NCI-H1436 treated with DMSO at 0.1 percent for 48 hours (cell line): ENCODE results near the gene PKHD1.

Source experiments
- DNase-seq: peaks from one replicate; lab custom pipeline; 2025; lab: John Stamatoyannopoulos, UW

PKHD1 gene

DNA sequence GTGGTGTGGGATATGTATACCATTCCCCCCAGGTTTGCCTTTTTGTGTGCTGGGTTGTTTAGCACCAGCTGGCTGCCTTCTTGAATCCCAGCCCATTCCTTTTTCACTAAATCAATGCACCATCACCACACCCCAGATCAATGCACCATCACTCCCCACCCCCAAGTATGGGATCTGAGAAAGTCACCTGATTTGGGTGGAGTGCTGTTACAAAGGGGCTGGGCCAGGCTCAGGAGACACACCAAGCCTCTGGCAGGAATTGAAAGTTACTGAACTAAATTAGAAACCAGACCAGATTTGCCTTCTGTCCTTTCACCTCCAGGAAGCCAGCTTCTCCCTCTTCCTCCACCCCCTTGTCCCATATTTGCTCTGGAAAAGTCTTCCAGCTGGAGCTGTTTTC lies 19.6 kb upstream of the PKHD1 start:
- no peak for DNase-seq

DNA sequence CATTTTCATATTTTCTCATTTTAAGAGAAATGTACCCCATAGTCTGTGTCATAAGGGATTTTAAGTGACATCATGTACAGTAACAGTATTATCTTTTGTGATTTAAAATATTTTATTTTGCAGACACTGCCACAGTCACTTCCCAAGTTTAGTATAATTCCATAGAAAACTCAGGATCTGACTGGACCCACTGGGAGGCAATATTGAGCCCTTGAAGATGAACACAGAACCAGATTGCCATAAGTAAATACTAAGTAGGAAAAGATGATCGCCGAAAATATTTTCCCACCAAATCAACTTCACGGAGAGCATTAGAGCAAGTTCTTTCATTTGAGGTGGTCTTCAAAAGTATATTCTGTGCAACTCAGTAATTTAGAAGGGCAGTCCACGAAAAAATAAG lies 17.6 kb upstream of the PKHD1 start:
- DNase-seq, result no peak

DNA sequence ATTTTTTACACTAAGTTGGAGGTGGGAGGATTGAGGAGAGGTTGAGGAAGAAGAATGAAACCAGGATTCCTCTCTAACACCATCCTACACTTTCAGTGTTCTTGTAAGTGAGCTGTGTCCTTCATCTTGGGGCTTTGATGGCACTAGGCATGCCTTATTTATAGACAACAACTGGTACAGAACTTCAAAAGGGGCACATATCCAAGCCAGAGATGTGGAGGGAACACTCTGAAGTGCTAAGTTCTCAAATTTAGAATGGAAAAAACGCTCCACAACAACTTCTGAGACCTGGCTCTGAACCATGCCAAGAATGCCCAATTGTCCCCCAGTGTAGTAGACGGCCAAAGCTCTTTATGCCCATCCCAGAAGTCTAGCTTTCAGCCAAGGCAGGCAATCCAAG lies 16.2 kb upstream of the PKHD1 start:
- no peak for DNase-seq

DNA sequence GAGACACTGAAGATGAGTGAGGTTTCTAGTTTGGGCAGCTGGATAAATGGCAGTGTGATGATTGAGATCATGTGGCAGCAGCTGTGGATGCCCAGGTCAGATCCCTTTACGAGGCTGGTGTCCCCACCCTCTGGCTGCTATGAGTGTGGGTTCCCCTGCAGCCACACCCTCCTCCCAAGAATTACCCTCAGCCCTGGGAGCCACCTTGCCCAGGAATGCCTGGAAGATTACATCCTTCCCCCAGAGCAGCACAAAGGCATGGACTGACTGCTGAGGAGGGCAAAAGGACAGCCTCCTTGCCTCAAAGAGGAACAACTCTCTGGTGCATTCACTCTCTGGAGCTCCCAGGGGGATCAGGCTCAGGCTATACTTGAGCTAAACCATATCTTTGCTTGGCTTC lies 15.0 kb upstream of the PKHD1 start:
- DNase-seq, result no peak

DNA sequence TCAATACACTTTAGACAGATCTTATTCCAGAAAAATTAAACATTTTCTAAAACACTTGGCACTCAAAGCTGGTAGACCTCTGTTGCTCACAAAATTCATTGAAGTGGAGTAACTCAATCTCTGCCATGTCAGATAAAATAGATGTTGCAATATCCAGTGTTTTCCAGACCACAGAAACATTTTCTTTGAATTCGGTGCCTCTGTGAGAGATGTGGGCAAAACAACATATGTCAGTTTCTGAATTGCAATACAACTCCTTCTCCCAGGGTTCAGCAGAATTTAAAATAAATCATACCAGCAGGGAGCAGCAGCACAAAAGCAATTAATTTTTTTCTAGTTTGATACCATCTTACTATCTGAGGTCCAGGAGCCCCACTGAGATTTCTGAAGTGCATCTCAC lies 11.3 kb upstream of the PKHD1 start:
- no peak for DNase-seq

DNA sequence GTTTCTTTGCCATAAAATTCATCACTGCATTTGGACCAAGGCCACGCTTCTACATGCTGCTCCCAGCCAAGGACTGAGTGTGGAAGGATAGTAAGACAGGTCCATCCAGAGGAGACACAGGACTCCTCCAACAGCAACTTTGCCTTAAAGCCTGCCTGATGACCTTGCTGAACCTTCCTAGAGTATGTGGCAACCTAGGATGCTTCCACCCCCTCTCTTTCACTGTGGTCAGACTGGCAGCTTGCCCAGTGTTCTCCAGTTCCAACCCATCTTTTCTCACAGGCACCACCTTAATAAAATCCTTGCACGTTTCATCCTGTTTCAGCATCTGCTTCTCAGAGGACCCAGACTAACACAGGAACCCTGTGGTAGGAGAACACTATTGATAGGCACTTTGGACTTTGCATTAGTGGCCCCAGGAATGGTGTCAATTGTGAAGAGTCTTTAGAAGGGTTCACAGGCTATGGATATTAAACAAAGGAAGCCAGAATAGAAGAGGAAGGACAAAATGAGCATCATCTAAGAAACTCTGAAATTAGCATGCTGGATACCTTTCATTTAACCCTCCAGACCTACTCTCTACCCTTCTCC lies 2.4 kb upstream of the PKHD1 start:
- no peak for DNase-seq

DNA sequence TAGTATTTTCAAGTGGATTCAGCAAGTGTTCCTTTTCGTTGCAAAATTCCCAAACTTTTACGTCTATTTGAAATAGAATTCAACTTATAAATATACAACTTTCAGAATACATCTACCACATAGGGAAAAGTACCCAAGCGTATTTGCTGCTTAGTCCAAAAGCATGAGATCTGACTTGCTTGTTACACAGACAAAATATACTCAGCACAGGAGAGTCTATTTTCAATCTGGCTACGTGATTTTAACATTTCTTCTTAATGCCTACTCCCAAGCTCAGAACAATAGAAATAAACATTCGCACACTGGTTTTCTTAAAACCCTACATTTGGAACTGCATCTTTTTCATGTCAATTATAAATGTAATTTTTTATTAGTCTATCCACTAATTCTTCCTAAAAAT lies 672 bp downstream of the PKHD1 start:
- no peak for DNase-seq

DNA sequence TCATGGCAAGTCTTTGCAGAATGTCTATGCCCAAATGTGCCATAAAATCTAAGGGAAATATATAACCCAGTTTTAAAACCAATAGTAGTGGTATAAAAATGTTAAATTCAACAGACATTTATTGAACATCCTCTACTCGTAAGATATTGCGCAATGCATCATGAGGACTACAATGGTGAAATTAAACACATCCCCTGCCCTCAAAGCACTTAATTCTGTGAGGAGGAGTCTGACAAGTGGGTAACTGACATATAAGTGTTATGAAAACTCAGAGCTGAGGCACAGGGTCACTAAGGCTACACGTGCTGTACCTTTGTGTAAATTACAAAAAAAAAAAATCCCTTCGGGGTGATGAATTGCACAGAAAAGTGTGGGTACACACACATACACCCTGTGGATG lies 6.2 kb downstream of the PKHD1 start:
- no peak for DNase-seq

DNA sequence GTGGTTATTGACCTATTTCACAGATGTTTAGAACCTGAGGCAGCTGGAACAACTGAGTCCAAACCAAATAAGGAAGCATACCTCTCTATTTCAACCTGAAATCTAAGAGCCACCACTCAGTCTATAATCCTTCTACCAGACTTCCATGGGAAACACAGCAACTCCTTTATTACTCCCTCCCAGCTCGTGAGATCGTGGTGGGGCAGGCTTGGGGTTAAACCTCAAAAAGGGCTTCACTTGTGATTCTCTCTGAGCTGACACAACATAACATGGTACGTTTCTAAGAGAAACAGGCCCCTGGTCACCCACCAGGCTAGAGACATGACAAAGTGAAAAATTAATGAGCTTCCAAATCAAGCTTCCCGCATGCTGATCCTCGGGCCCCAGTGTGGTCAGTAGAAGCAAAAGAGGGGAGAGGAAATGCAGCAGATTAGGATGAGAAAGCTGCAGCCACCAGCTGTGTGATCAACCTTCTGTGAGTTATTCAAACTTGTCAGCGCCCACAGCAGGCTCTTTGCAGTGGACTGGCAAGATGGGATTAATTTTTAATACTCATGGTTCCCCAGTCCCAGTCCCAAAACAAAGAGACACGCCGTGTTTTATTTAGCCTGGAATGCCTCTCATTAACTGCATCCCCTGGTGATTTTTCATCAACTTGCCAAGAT lies 9.3 kb downstream of the PKHD1 start:
- no peak for DNase-seq

DNA sequence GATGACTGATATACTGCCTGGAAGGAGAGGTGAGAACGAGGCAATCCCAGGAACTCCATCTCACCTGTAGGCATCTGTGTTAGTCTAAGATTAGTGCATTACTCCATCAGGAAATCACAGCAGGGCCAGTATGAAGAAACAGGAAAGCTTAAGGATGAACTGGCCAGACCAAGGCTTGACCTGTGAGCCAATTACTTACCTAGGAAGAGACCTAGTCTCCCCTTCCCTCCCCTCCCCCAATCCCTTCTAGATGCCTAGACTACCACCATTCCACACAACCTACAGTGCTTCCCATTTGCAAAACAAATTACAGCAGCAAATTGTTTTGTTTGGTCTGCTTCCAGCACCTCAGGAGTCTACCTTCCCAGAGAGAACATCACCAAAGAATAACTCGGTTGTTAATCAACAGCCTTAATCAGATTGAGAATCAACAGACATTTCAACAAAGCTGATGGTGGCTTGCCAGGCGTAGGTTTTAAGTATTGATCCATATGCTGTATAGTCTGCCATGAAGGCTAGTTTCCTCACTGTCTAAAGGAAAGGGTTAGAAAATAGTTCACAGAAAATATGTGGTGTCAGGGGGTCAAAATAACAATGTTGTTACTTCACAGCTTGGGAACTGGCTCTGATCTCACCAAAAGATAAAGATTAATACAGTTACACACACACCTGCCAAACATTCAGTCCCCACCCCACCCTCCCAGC lies 10.1 kb downstream of the PKHD1 start:
- no peak for DNase-seq

DNA sequence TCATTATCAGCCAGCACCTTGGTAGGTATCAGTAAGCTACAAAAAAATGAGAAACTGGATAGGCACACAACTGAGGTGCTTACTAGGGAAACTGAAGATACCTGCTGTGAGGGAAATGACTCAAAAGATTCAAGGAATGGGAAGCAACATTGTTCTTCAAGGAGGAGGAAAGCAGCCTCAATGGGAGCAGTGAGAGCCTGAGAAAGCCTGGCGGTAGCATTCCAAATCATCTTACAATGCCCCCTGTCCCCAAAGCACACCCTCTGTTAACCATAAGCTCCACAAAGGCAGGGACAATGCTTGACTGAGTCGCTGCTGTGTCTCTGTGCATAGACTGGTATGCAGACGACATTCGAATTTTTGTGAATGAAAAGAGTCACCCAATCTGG lies 10.6 kb downstream of the PKHD1 start:
- DNase-seq, result no peak

DNA sequence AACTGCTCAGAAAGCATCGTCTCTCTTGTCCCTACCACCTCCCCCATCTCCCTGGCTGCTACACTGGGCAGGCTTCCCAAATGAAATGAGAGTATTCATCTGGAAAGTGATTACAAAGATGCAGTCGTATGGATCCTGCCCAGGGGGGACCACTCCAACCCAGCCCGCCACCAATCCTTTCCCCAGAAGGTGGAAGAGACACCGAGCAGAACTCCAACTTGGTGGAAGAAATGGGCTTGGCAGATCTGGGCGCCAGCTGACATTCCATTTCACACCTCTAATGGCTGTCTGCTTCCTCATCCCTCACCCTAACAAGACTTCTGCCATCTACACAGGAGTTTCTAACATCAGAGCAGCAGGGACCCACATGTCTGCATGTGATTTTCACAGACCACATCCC lies 12.7 kb downstream of the PKHD1 start:
- DNase-seq, result no peak

DNA sequence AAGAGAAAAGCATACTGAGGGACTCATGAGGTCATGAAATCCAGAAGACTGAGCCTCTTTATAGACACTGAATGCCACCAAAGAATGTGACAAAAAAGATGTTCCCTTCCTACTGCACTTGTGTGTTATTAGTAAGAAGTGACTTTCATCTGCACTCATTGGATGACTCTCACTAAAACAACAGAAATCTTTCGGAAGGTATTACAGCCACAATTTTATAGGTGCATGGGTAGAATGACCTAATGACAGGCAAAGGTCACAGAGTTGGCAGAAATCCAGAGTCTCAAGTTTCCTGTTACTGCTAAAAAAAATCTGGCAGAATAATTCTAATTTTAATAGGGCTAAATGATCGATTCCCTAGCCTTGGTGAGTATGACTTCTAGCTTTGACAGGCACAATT lies 13.3 kb downstream of the PKHD1 start:
- DNase-seq, result no peak

DNA sequence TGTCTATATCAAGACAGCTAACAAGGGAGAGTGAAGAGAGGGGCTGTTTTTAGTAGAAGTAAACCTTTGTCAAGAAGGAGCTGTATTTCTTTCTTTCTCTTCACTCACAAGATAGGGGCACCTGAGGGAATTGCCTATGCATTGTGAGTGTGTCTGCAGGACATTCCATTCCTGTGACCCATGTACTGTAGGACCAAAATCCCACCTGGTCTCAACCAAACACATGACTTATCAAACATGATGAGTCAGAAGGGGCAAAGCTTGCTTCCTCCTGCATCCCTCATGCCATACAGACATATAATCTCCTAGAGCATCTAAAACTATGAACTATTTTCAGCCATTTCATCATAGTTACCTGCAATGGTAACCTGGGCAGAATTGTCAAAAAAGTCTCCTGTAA lies 21.8 kb downstream of the PKHD1 start:
- DNase-seq, result no peak

DNA sequence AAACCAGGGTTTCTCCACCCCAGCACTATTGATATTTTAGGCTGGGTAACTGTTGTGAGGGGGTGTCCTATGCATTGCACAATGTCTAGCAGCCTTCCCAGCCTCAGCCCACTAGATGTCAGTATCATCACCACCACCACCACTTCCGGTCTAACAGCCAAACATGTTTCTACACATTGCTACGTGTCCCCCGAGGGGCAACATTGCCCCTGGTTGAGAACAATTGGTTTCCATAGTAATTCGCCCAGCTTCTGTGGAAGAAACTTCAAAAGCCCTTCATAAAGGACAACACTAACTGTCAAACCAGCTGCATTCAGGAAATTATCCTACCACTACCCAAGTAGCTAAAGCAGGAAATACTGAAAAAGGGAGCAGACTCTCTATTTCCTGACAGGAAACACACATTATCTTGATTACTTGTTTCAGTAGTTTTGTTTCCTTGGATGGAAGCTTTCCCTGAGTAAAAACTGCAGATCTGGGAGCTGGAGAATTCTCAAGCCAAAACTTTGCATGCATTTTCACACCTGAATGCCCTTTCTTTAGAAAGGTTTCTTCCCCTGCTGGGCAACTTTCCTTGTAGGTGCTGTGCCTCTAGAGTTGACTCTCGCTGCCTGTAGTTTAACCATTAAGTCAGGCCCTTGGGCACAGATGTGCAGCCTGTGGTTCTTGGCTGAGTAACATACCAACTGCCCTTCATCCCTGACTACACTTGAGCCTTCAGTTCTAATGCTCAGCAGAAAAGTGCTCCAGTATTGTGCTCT lies 23.6 kb downstream of the PKHD1 start:
- no peak for DNase-seq

DNA sequence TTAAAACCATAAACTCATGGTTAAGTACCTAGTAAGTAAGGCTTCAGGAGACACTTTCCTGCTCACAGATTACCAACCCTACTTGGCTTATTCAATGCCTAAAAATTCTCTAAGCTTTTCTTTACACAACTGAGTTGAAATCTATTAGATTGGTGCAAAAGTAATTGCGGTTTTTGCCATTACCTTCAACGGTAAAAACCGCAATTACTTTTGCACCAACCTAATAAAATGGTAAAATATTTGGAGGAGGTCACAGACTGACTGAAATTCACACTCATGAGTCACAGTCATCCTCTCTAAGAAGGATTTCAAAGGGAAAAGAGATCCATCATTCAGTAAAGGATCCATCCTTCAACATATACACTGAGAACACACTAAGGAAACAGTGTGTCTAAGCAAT lies 25.9 kb downstream of the PKHD1 start:
- DNase-seq, result no peak

DNA sequence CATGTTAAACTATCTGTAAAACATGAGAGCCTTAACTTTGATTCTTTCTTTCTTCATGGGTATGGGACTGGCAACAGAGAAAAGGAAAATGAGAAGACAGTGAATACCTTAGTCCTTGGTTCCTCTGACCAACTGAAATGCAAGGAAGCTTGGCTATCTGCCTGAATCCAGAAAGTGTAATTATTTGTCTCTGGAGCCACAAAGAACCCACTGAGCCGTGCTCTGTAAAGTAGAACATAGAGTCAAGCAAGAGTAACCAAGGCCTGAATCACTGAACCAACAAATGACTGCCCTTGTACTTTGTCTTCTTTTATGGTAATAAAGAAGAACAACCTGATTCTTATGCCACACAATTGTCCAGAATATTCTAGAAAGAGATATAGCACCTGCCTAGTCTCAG lies 27.6 kb downstream of the PKHD1 start:
- DNase-seq, result no peak

DNA sequence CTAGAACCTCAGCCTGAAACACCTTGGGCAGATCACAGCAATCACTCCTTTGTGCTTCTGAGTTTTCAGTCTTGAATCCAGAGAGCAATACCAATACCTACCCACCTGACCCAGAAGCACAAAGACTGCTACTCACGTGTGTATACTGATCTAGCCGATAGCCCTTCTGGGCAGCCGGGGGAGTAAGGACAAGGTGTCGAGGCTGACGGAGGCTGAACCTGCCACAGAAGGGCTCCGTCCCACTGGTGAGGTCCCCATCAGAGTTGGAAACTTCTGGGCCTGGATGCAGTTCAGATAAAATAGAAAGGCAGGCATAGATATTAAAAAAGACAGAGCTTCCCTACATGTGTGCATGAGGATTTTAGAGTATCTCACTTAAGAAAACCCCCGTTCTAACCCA lies 32.0 kb downstream of the PKHD1 start:
- DNase-seq, result no peak

DNA sequence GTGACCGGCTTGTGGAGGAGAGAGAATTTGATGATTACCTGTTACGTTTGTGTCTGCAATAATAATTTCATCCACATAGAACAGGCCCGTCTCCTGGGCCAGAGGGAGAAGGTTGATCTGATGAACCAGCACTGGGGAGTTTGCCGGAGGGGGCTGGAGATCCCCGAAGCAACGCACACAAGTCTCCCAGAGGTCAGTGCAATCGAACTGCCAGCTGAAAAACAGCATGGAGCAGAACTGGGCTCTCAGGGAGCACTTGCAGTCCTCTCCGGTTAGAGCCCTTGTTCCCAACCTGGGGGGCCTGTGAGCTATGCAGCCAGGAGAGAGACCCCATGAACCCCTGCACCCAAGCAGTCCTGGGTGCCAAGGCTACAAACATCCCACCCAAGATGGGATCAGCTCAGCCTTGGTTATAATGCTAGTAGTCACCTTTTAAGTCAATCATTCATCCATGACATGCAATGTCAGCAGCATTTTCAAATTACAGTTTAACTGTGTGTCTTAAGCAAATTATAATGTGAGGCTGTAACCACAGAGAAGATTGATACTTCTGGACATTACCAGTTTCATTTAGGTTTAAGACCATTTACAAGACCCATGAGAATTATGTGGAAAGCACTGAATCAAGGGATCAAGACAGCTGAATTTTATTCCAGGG lies 34.2 kb downstream of the PKHD1 start:
- DNase-seq, result no peak

DNA sequence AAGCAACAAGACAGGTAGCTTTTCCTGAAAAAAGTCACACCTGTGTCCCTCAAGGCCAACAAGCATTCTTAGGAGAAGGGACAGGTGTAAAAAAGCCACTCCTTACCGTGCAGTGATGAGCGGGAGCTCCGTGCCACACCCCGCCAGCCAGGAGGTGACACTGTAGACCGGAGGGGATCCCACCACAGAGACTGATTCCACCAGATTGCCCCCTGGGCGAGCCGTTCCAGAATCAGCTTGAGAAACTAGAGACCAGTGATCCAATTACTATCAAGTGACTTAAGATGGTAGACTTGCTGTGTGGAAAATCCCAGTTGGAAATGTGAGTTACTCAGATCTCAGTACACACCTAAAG lies 37.4 kb downstream of the PKHD1 start:
- DNase-seq, result no peak

DNA sequence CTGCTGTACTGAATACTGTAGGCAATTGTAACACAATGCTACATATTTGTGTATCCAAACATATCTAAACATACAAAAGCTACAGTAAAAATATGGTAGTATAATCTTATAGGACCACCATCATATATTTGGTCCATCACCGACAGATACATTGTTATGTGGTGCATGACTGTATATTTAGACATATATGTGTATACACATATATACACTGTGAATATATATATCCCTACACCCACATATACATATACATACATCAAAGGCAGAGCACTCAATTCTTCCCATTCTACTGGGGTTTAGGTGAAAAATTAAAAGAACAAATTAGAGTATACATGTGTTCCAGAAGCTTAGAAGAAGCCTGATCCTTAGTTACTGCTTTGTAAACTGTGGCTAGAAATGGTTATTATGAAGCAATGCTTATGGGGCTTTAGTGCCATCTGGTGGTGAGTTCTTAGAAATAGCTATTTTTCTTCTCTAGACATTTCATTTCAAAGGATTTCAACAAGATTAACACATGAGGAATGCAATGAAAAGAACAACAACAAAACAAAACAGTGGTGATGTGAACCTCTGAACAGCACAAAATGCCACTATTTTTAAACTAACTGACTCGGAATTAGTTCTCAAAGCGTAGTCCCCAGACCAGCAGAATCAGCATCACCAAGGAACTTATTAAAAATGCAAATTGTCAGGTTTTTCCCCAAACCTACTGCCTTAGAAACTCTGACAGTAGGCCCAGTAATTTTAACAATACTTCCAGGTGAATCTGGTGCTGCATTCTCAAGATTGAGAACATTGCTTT lies 38.0 kb downstream of the PKHD1 start:
- DNase-seq, result no peak

DNA sequence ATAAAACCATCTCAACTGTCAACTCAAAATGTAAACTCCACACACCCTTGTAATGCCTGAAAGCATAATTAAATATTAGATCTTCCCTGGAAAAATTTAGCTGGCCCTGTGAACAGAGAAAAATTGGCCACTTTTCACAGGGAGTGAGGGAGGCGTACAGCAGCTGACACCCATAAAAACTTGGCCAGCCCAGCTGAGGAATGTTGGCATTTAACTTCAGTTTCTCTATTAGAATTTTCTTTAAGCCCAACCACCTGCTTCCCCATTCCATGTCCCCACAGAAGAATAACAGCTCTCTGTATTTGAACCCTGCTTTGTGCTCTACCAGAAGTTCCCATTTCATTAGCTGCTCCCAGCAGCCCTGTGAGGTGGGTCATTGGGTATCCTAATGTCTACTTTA lies 41.0 kb downstream of the PKHD1 start:
- no peak for DNase-seq
